Cardiac fibroblast (primary cell): ENCODE measurements around the gene MYOM3.

Experiments
- DNase-seq, 2 donors: peaks; one replicate each; pipeline versions ENCODE4 v3.0.0 to v3.0.0-alpha.2; 2010; ENCODE audit warnings: low read depth in 2 of 2
- H3K4me3 ChIP-seq, 2 donors: replicated peaks in 1 of 2; 1 replicate in 1 of 2; 2 replicates in 1 of 2; pipeline ENCODE4 v1.5.1; 2011; ENCODE audit warnings: low read depth in 2 of 2, low read length in 2 of 2, mild to moderate bottlenecking in 2 of 2, moderate library complexity in 1 of 2
- CTCF ChIP-seq: IDR thresholded peaks from one replicate; pipeline ENCODE4 v1.5.1; 2011; ENCODE audit warnings: low read depth, mild to moderate bottlenecking, low read length, inconsistent platforms

MYOM3 gene

GRCh38 chr1:24098102-24098501 is 13.8 kb downstream of the MYOM3 start:
- TF ChIP-seq CTCF, result no peak
- no peak overlapping the region for H3K4me3 ChIP-seq
- no peak for DNase-seq

DNA sequence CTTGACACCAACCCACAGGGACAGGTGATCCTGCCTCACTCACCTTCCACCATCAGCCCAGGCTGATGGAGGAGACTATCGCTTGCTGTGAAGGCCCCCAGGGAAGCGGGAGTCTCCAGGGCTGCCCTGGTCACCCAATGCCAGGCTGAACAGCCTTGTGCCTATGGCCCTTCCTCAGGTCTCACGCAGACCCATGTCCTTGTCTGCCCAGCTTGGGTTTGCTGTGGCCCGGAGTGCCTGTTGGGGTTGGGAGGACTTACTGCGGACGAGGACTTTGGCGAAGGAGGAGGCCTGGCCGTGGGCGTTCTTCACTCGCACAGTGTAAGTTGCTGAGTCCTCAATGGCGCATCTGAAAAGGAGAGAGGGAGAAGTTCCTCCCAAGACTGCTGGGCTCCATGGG is 14.3 kb downstream of the MYOM3 start:
- no peak for DNase-seq
- no peak overlapping the region for H3K4me3 ChIP-seq
- no peak for TF ChIP-seq CTCF

DNA sequence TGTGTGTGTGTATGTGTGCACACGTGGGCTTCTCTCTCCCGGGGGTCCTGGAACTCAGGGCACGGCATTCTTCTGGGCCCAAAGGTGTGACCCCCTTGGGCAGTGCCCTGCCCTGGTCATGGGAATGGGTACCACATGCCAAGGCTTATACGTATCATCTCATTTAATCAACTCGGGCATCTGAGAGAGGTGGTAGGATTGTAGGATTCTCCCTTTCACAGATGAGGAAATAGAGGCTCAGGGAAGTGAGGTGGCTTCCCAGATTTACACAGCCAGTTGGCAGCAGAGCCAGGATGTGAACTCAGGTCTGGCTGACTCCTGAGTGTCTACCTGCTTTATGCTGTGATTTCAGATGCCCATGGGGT is 15.2 kb downstream of the MYOM3 start:
- H3K4me3 ChIP-seq, result no peak overlapping the region
- TF ChIP-seq CTCF, result no peak
- no peak for DNase-seq

- TF ChIP-seq CTCF, result no peak
- no peak for DNase-seq
- H3K4me3 ChIP-seq, result no peak overlapping the region
Measured at GRCh38 chr1:24096009-24096738, 15.8 kb downstream of the MYOM3 start.

- no peak overlapping the region for H3K4me3 ChIP-seq
- DNase-seq, result no peak
- no peak for TF ChIP-seq CTCF
Measured at GRCh38 chr1:24095140-24095859, 16.6 kb downstream of the MYOM3 start.

DNA sequence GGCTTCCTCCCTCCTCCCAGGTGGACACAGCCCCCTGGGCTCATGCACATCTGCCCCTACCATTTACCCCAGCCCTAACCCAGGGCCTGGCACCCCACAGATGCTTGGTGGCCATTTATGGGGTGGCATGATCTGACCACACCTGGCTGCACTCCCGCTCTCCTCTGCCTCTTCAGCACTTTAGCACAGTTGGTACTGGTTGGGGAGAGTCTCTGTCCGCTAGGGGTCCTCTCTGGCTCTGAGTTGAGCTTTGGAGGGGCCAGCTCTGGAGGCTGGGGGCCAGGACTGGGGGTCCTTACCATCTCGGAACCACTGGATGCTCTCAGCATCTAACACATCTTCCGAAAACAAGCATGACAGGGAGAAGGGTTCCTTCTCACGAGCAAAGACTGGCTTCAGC is 17.4 kb downstream of the MYOM3 start:
- no peak overlapping the region for H3K4me3 ChIP-seq
- no peak for DNase-seq
- TF ChIP-seq CTCF, result peak; percentile 5
